K562 (cell line): ENCODE data around the gene CTSO. TPM values are rescaled to one million over a fixed set of nuclear protein-coding genes. Genes with fewer than 3 reads are reported as not detected.

ENCODE experiments used
- ATAC-seq: fragments of 200-7000 bp; cut with Tn5 transposase; 3 replicates; pipeline ENCODE4 v1.9.1; 2020; ENCODE audit warnings: moderate library complexity
- BruUV-seq: library from RNA; stranded (reverse); fragments of 400-500 nt; replicated peaks from 2 replicates; lab custom pipeline; 2021; lab: Mats Ljungman, UMichigan
- CTCF ChIA-PET: fragments of 300-600 bp; formaldehyde crosslinking; extraction: SDS; loops from one replicate; lab custom pipeline; 2021; ENCODE audit warnings: low intra/inter-chr PET ratio; lab: Yijun Ruan, JAX
- POLR2A ChIA-PET: fragments of 300-600, 350-650 bp; sonication (Branson Sonifier 250); formaldehyde crosslinking; extraction: SDS; loops from one replicate; lab custom pipeline; 2021; ENCODE audit warnings: antibody characterized with exemption, inconsistent platforms; lab: Yijun Ruan, JAX
- DNase-seq, 4 experiments: peaks; one replicate each; pipeline versions ENCODE4 v3.0.0 to v3.0.0-alpha.2; 2011 to 2018; ENCODE audit warnings: low spot score in 3 of 4, mixed read lengths in 3 of 4; ENCODE audit errors: extremely low read depth in 1 of 4
- FAIRE-seq: peaks from 2 replicates; lab custom pipeline; 2011; peaks lifted over from hg19 to GRCh38; lab: Jason Lieb, UNC
- H2AFZ ChIP-seq: 2 replicates; pipeline ENCODE4 v1.6.0; 2011; ENCODE audit warnings: low read depth, low read length, control low read depth, inconsistent platforms
- H3K27ac ChIP-seq: fragments of 200-600 bp; 3 replicates; pipeline ENCODE4 v1.8.0; 2011; ENCODE audit warnings: low read depth, mild to moderate bottlenecking, control low read depth, inconsistent platforms, low read length, moderate library complexity, mixed read lengths; ENCODE audit errors: extremely low read depth
- H3K27me3 ChIP-seq, 2 experiments: fragments of 300-600 bp in 1 of 2; 2 replicates in 1 of 2; 3 replicates in 1 of 2; pipeline versions ENCODE4 v1.6.0 to v1.8.0; 2011; ENCODE audit warnings: inconsistent platforms in 2 of 2, low read length in 2 of 2, mild to moderate bottlenecking in 1 of 2, mixed read lengths in 1 of 2, moderate library complexity in 1 of 2; ENCODE audit not compliant: control insufficient read depth in 2 of 2, insufficient read depth in 2 of 2
- H3K36me3 ChIP-seq: fragments of 300-600 bp; 3 replicates; pipeline ENCODE4 v1.8.0; 2011; ENCODE audit warnings: mild to moderate bottlenecking, low read length, inconsistent platforms; ENCODE audit not compliant: control insufficient read depth, insufficient read depth
- H3K4me1 ChIP-seq, 2 experiments: fragments of 200-600 bp in 1 of 2; replicated peaks in 1 of 2; 2 replicates in 1 of 2; 3 replicates in 1 of 2; pipeline versions ENCODE4 v1.5.1 to v1.8.0; 2011; ENCODE audit warnings: inconsistent platforms in 2 of 2, low read length in 2 of 2, mild to moderate bottlenecking in 1 of 2, mixed read lengths in 1 of 2, moderate library complexity in 1 of 2; ENCODE audit not compliant: control insufficient read depth in 2 of 2, insufficient read depth in 2 of 2
- H3K4me2 ChIP-seq: 2 replicates; pipeline ENCODE4 v1.6.1; 2011; ENCODE audit warnings: low read length, control low read depth, inconsistent platforms, mixed read lengths; ENCODE audit not compliant: insufficient read depth
- H3K4me3 ChIP-seq: fragments of 200-600 bp; sonication (generic), shearing (Covaris generic); 2 replicates; pipeline ENCODE4 v1.5.1; 2016; ENCODE audit warnings: control low read depth, inconsistent platforms
- H3K79me2 ChIP-seq: fragments of 200-600 bp; 3 replicates; pipeline ENCODE4 v1.8.0; 2011; ENCODE audit warnings: low read length, inconsistent platforms; ENCODE audit not compliant: control insufficient read depth, insufficient read depth
- H3K9ac ChIP-seq, 2 experiments: 2 replicates each; pipeline versions ENCODE4 v1.6.0 to v1.6.1; 2011; ENCODE audit warnings: low read depth in 2 of 2, low read length in 2 of 2, control low read depth in 1 of 2, inconsistent platforms in 1 of 2, mild to moderate bottlenecking in 1 of 2, mixed read lengths in 1 of 2; ENCODE audit not compliant: insufficient read depth in 1 of 2
- H3K9me1 ChIP-seq: one replicate; pipeline ENCODE4 v1.6.0; 2011; ENCODE audit warnings: inconsistent platforms, mild to moderate bottlenecking, low read length, moderate library complexity; ENCODE audit not compliant: control insufficient read depth, insufficient read depth
- H3K9me3 ChIP-seq: replicated peaks from 2 replicates; pipeline ENCODE4 v1.5.1; 2011; ENCODE audit warnings: low read depth, low read length, inconsistent platforms; ENCODE audit not compliant: control insufficient read depth, insufficient read depth
- H4K20me1 ChIP-seq: replicated peaks from 2 replicates; pipeline ENCODE4 v1.6.1; 2011; ENCODE audit warnings: low read length, inconsistent platforms, mixed read lengths; ENCODE audit not compliant: control insufficient read depth, insufficient read depth
- CEBPG ChIP-seq, 3 experiments: fragments of 200-800 bp in 1 of 3; sonication (Bioruptor generic) in 1 of 3; sonication (generic) in 1 of 3; formaldehyde crosslinking in 1 of 3; IDR thresholded peaks in 2 of 3; conservative IDR thresholded peaks in 1 of 3; 2 replicates each; pipeline versions ENCODE4 v1.6.1 to v1.8.0; 2016 to 2022; ENCODE audit warnings: missing compliant biosample characterization in 2 of 3, missing genetic modification characterization in 2 of 3, mild to moderate bottlenecking in 1 of 3, missing genetic modification reagents in 1 of 3
- ELK3 ChIP-seq: fragments of 450-650 bp; formaldehyde crosslinking; IDR thresholded peaks from 2 replicates; pipeline ENCODE4 v1.4.0; 2020; ENCODE audit warnings: mild to moderate bottlenecking
- FOXA3 ChIP-seq, 2 experiments: fragments of 450-650 bp in 1 of 2; sonication (generic) in 1 of 2; formaldehyde crosslinking; IDR thresholded peaks in 1 of 2; conservative IDR thresholded peaks in 1 of 2; 2 replicates each; pipeline versions ENCODE4 v1.4.0 to v1.8.0; 2020 to 2022; ENCODE audit warnings: mild to moderate bottlenecking in 2 of 2, missing genetic modification reagents in 1 of 2
- GATAD2A ChIP-seq: fragments of 450-650 bp; IDR thresholded peaks from 2 replicates; pipeline ENCODE4 v1.6.1; 2017
- ID3 ChIP-seq, 2 experiments: fragments of 250-450 bp in 1 of 2; fragments of 450-650 bp in 1 of 2; sonication (Bioruptor Pico) in 1 of 2; IDR thresholded peaks; 2 replicates each; pipeline versions ENCODE4 v1.6.1 to v1.8.0; 2016 to 2021; ENCODE audit warnings: mild to moderate bottlenecking in 2 of 2, moderate library complexity in 2 of 2, missing compliant biosample characterization in 1 of 2, missing genetic modification characterization in 1 of 2
- IRF2 ChIP-seq: sonication (generic); formaldehyde crosslinking; IDR thresholded peaks from 2 replicates; pipeline ENCODE4 v1.8.1; 2022; ENCODE audit warnings: mild to moderate bottlenecking, missing genetic modification reagents
- KLF1 ChIP-seq: fragments of 450-650 bp; IDR thresholded peaks from 2 replicates; pipeline ENCODE4 v1.6.1; 2016; ENCODE audit warnings: missing genetic modification characterization, missing compliant biosample characterization
- NCOA4 ChIP-seq: fragments of 450-650 bp; IDR thresholded peaks from 2 replicates; pipeline ENCODE4 v1.6.1; 2018; ENCODE audit warnings: mild to moderate bottlenecking; ENCODE audit not compliant: partially characterized antibody
- NFRKB ChIP-seq: fragments of 450-650 bp; IDR thresholded peaks from 2 replicates; pipeline ENCODE4 v1.6.1; 2016; ENCODE audit warnings: low read depth
- THRAP3 ChIP-seq: fragments of 450-650 bp; IDR thresholded peaks from 2 replicates; pipeline ENCODE4 v1.6.1; 2016; ENCODE audit warnings: mild to moderate bottlenecking, inconsistent platforms, borderline replicate concordance
- YBX1 ChIP-seq: fragments of 450-650 bp; IDR thresholded peaks from 2 replicates; pipeline ENCODE4 v1.7.1; 2016; ENCODE audit warnings: mild to moderate bottlenecking
- YY1 ChIP-seq, 3 experiments: IDR thresholded peaks; 2 replicates each; pipeline ENCODE4 v1.6.1; 2011; ENCODE audit warnings: low read length in 2 of 3, mild to moderate bottlenecking in 2 of 3, moderate library complexity in 2 of 3, borderline replicate concordance in 1 of 3, control low read depth in 1 of 3, low read depth in 1 of 3; ENCODE audit not compliant: insufficient read depth in 3 of 3, insufficient replicate concordance in 2 of 3, control insufficient read depth in 1 of 3, insufficient read length in 1 of 3; ENCODE audit errors: extremely low read depth in 1 of 3
- ZBTB7A ChIP-seq: IDR thresholded peaks from 2 replicates; pipeline ENCODE4 v1.6.1; 2011; ENCODE audit warnings: low read depth, mild to moderate bottlenecking, low read length, moderate library complexity, borderline replicate concordance; ENCODE audit not compliant: control insufficient read depth
- ZNF583 ChIP-seq: fragments of 250-450 bp; sonication (Bioruptor Pico); IDR thresholded peaks from 2 replicates; pipeline ENCODE4 v1.4.0; 2020
- ZNF696 ChIP-seq: fragments of 250-450 bp; sonication (Bioruptor Pico); conservative IDR thresholded peaks from 2 replicates; pipeline ENCODE4 v1.4.0; 2020; ENCODE audit warnings: mild to moderate bottlenecking, moderate library complexity
- ZNF75A ChIP-seq: fragments of 450-650 bp; formaldehyde crosslinking; IDR thresholded peaks from 2 replicates; pipeline ENCODE4 v1.4.0; 2020; ENCODE audit warnings: mild to moderate bottlenecking
- ZNF79 ChIP-seq: fragments of 250-450 bp; sonication (Bioruptor Pico); IDR thresholded peaks from 2 replicates; pipeline ENCODE4 v1.4.0; 2020; ENCODE audit warnings: low read depth, mild to moderate bottlenecking, moderate library complexity
- WGBS: fragments of 100-300 bp; shearing (Covaris generic); methylation state at CpG from one replicate; pipeline ENCODE4 v1.1.6; 2016; ENCODE audit warnings: low coverage, mixed read lengths; ENCODE audit not compliant: insufficient coverage; ENCODE audit errors: missing lambda C conversion rate; 5-methylcytosine and 5-hydroxymethylcytosine counted together
- in situ Hi-C: fragments of 300-500 bp; cut with MboI; formaldehyde crosslinking; loops from 4 replicates; pipeline ENCODE4 v1.15.0; 2018; ENCODE audit warnings: inconsistent platforms, mixed read lengths
- intact Hi-C: fragments of 100-400 bp; cut with micrococcal nuclease; formaldehyde crosslinking; loops from 2 replicates; pipeline ENCODE4 v1.14.2; 2022
- polyA plus RNA-seq, 8 experiments: library from polyadenylated mRNA; depleted of rRNA in 4 of 8; stranded (reverse) in 5 of 8; unstranded in 3 of 8; fragments of >200 nt; fragmentation: Nextera tagmentation in 2 of 8; fragmentation: Illumina TruSeq in 1 of 8; extraction: Ambion mirVana in 2 of 8; extraction: Trizol in 1 of 8; gene quantifications; 2 replicates each; pipeline versions ENCODE4 v1.2.1 to v1.2.3, GENCODE V29; 2011 to 2014; ENCODE audit warnings: inconsistent platforms in 1 of 8, missing spikeins in 1 of 8
- total RNA-seq, 7 experiments: library from RNA; depleted of rRNA in 6 of 7; stranded (reverse); fragments of >200 nt in 6 of 7; fragmentation: Illumina TruSeq in 2 of 7; extraction: Trizol in 2 of 7; gene quantifications; 2 replicates each; pipeline versions ENCODE4 v1.2.1 to v1.2.3, GENCODE V29; 2011 to 2021; ENCODE audit warnings: low replicate concordance in 1 of 7

Gene CTSO
- total and polyA plus RNA-seq, 9 of the 15 experiments (the other 6 are each of a cell fraction or from before 2014, with no cell fraction given), result 0.03 to 0.07 (median 0.04) TPM; not detected in 5

GRCh38 chr4:155950461-155950860, 3.2 kb downstream of the CTSO start:
- peaks cover 0 to 7% of the 10 kb centered on the region in 2 experiments; a peak in 2 of 5 replicates for H3K4me1 ChIP-seq
- intact Hi-C loops, result loop anchor here (5.0 to 10.0 kb wide), 3 partner anchors 508 to 1396 kb away; partner anchors contain the start of gene PLRG1
- DNase-seq (no peak), FAIRE-seq (no peak), ATAC-seq (no peak)
- no peaks in the 10 kb centered on the region for H3K9me1 ChIP-seq
- in situ Hi-C loops, result no loop called here
- TF ChIP-seq THRAP3 (no peak), ZNF696 (CRISPR knock-in tag) (no peak), IRF2 (CRISPR knock-in tag) (no peak), YY1 (IDR thresholded peaks at IDR 0.05; ENCODE audit: borderline replicate concordance in 1 of 3, control insufficient read depth in 1 of 3, extremely low read depth in 1 of 3, insufficient read depth in 3 of 3, insufficient read length in 1 of 3, insufficient replicate concordance in 2 of 3, low read depth in 1 of 3, low read length in 2 of 3) (no peak), FOXA3 (CRISPR knock-in tag; conservative IDR thresholded peaks at IDR 0.05 in 1 of 2, IDR thresholded peaks at IDR 0.05 in 1 of 2) (no peak), NFRKB (no peak), GATAD2A (no peak), ZNF583 (CRISPR knock-in tag) (no peak), ZNF75A (CRISPR knock-in tag) (no peak), KLF1 (no peak), CEBPG (CRISPR knock-in tag; IDR thresholded peaks at IDR 0.05) (no peak), CEBPG (tag; conservative IDR thresholded peaks at IDR 0.05 in 1 of 2, IDR thresholded peaks at IDR 0.05 in 1 of 2) (no peak), ZBTB7A (no peak), YBX1 (no peak), ELK3 (no peak), NCOA4 (no peak), ID3 (CRISPR knock-in tag; IDR thresholded peaks at IDR 0.05) (no peak), ID3 (tag; IDR thresholded peaks at IDR 0.05) (no peak), ZNF79 (CRISPR knock-in tag) (no peak)
- WGBS, result 1% methylated on average over 6 of the region's 6 CpGs
- no peaks in the 10 kb centered on the region for H3K36me3 ChIP-seq
- no peak overlapping the region for H3K9ac ChIP-seq
- H4K20me1 ChIP-seq, result no peaks in the 10 kb centered on the region
- H3K27ac ChIP-seq, result no peak overlapping the region
- no peaks in the 10 kb centered on the region for H3K27me3 ChIP-seq
- H2AFZ ChIP-seq, result no peak overlapping the region
- no peak overlapping the region for H3K4me2 ChIP-seq
- H3K9me3 ChIP-seq, result no peaks in the 10 kb centered on the region
- H3K4me3 ChIP-seq, result no peak overlapping the region
- no TSS peak for BruUV-seq
- H3K79me2 ChIP-seq, result no peaks in the 10 kb centered on the region
- POLR2A ChIA-PET, result no interaction called here
- CTCF ChIA-PET, result no interaction called here
